Keratinocyte (primary cell): ENCODE results near the gene COMMD2. TPM values are rescaled to one million over a fixed set of nuclear protein-coding genes. Genes with fewer than 3 reads are reported as not detected.

ENCODE experiments used
- DNase-seq: peaks from one replicate; pipeline ENCODE4 v3.0.0-alpha.2; 2011; ENCODE audit warnings: low read depth, missing footprints, low spot score
- FAIRE-seq: peaks from 2 replicates; lab custom pipeline; 2011; peaks lifted over from hg19 to GRCh38; lab: Jason Lieb, UNC
- H2AFZ ChIP-seq: 2 replicates; pipeline ENCODE4 v1.6.0; 2012; ENCODE audit warnings: low read length, control low read depth, inconsistent platforms; ENCODE audit not compliant: control insufficient read depth
- H3K27ac ChIP-seq: 2 replicates; pipeline ENCODE4 v1.5.1; 2011; ENCODE audit warnings: low read length; ENCODE audit not compliant: control insufficient read depth, insufficient read depth
- H3K27me3 ChIP-seq: 3 replicates; pipeline ENCODE4 v1.6.0; 2011; ENCODE audit warnings: low read length; ENCODE audit not compliant: control insufficient read depth, insufficient read depth; ENCODE audit errors: extremely low read depth
- H3K36me3 ChIP-seq, 2 experiments: 2 replicates in 1 of 2; 3 replicates in 1 of 2; pipeline ENCODE4 v1.5.1; 2011; ENCODE audit warnings: low read length in 2 of 2, mild to moderate bottlenecking in 1 of 2; ENCODE audit not compliant: control insufficient read depth in 2 of 2, insufficient read depth in 2 of 2; ENCODE audit errors: extremely low read depth in 1 of 2
- H3K4me1 ChIP-seq: 3 replicates; pipeline ENCODE4 v1.5.1; 2011; ENCODE audit warnings: low read length; ENCODE audit not compliant: control insufficient read depth, insufficient read depth; ENCODE audit errors: extremely low read depth
- H3K4me2 ChIP-seq: 3 replicates; pipeline ENCODE4 v1.6.0; 2011; ENCODE audit warnings: low read depth, low read length; ENCODE audit not compliant: control insufficient read depth, insufficient read depth; ENCODE audit errors: extremely low read depth
- H3K4me3 ChIP-seq, 3 experiments: fragments of 200-600 bp in 1 of 3; sonication (generic) in 1 of 3; 2 replicates in 2 of 3; 3 replicates in 1 of 3; pipeline ENCODE4 v1.5.1; 2011 to 2016; ENCODE audit warnings: low read length in 3 of 3, mild to moderate bottlenecking in 3 of 3, control low read depth in 2 of 3, inconsistent platforms in 1 of 3, low read depth in 1 of 3, mixed read lengths in 1 of 3, mixed run types in 1 of 3, moderate library complexity in 1 of 3; ENCODE audit not compliant: control insufficient read depth in 2 of 3, insufficient read depth in 2 of 3; ENCODE audit errors: extremely low read depth in 1 of 3
- H3K79me2 ChIP-seq: 2 replicates; pipeline ENCODE4 v1.6.0; 2012; ENCODE audit warnings: low read length; ENCODE audit not compliant: control insufficient read depth, insufficient read depth
- H3K9ac ChIP-seq: 3 replicates; pipeline ENCODE4 v1.6.0; 2011; ENCODE audit warnings: low read length; ENCODE audit not compliant: control insufficient read depth, insufficient read depth; ENCODE audit errors: extremely low read depth
- H3K9me1 ChIP-seq: 3 replicates; pipeline ENCODE4 v1.6.0; 2011; ENCODE audit warnings: low read length; ENCODE audit not compliant: control insufficient read depth, insufficient read depth; ENCODE audit errors: extremely low read depth
- H3K9me3 ChIP-seq: 2 replicates; pipeline ENCODE4 v1.5.1; 2012; ENCODE audit warnings: low read depth, low read length; ENCODE audit not compliant: control insufficient read depth
- H4K20me1 ChIP-seq: 3 replicates; pipeline ENCODE4 v1.6.0; 2011; ENCODE audit warnings: low read length; ENCODE audit not compliant: control insufficient read depth, insufficient read depth; ENCODE audit errors: extremely low read depth
- CTCF ChIP-seq, 3 experiments: IDR thresholded peaks in 1 of 3; conservative IDR thresholded peaks in 1 of 3; optimal IDR thresholded peaks in 1 of 3; 2 replicates in 2 of 3; 3 replicates in 1 of 3; pipeline versions ENCODE3 to v1.5.1; 2011; ENCODE audit warnings: low read length in 3 of 3, mild to moderate bottlenecking in 3 of 3, moderate library complexity in 2 of 3, control low read depth in 1 of 3, inconsistent platforms in 1 of 3; ENCODE audit not compliant: insufficient read depth in 2 of 3; ENCODE audit errors: extremely low read depth in 1 of 3
- EZH2 ChIP-seq: IDR thresholded peaks from one replicate; pipeline ENCODE4 v1.6.1; 2012; ENCODE audit warnings: inconsistent platforms, mild to moderate bottlenecking, low read length, moderate library complexity
- dilution Hi-C: fragments of 300-500 bp; cut with MboI; formaldehyde crosslinking; loops from one replicate; pipeline ENCODE4 v1.7.0; 2020; ENCODE audit warnings: low sequenced_read_pairs; ENCODE audit not compliant: extremely low pct_ligation_motif_present
- polyA plus RNA-seq, 5 experiments: library from polyadenylated mRNA; depleted of rRNA in 3 of 5; stranded (reverse) in 3 of 5; stranded (forward) in 1 of 5; unstranded in 1 of 5; fragments of >200 nt; gene quantifications; 1 replicate in 1 of 5; 2 replicates in 3 of 5; 3 replicates in 1 of 5; pipeline versions ENCODE4 v1.2.1 to v1.2.3, GENCODE V29; 2011 to 2012; ENCODE audit warnings: missing spikeins in 2 of 5, low read depth in 1 of 5, low replicate concordance in 1 of 5

COMMD2 gene
- polyA plus RNA-seq, 1 donor (not counting 4 experiments of a cell fraction or from before 2014, with no cell fraction given): 51.0 TPM

GRCh38 chr3:149705416-149705815 is 46.9 kb downstream of the COMMD2 start:
- Histone ChIP-seq H3K27ac (no peak overlapping the region), H3K9ac (no peak overlapping the region), H3K4me2 (no peak overlapping the region), H3K36me3 (peaks cover 0 to 2% of the 10 kb centered on the region in 2 experiments), H3K27me3 (no peaks in the 10 kb centered on the region), H3K9me1 (no peaks in the 10 kb centered on the region), H4K20me1 (no peaks in the 10 kb centered on the region), H3K79me2 (no peaks in the 10 kb centered on the region), H2AFZ (no peak overlapping the region), H3K9me3 (no peaks in the 10 kb centered on the region), H3K4me3 (no peak overlapping the region), H3K4me1 (no peaks in the 10 kb centered on the region)
- dilution Hi-C loops: no loop called here
- no peak for TF ChIP-seq CTCF (optimal IDR thresholded peaks at IDR 0.05 in 1 of 3, IDR thresholded peaks at IDR 0.05 in 1 of 3, conservative IDR thresholded peaks at IDR 0.05 in 1 of 3; ENCODE audit: extremely low read depth in 1 of 3, insufficient read depth in 2 of 3, low read length in 3 of 3)
- no peak for TF ChIP-seq EZH2
- no peak for DNase-seq
- FAIRE-seq: no peak

- H3K79me2 ChIP-seq: no peaks in the 10 kb centered on the region
- H3K36me3 ChIP-seq: peaks cover 0 to 2% of the 10 kb centered on the region in 2 experiments
- H3K9me1 ChIP-seq: no peaks in the 10 kb centered on the region
- H3K4me2 ChIP-seq: no peak overlapping the region
- no peak overlapping the region for H3K27ac ChIP-seq
- H3K4me3 ChIP-seq: no peak overlapping the region
- no peaks in the 10 kb centered on the region for H3K4me1 ChIP-seq
- dilution Hi-C loops: no loop called here
- no peak for FAIRE-seq
- DNase-seq: no peak
- H3K9ac ChIP-seq: no peak overlapping the region
- H3K9me3 ChIP-seq: no peaks in the 10 kb centered on the region
- H2AFZ ChIP-seq: no peak overlapping the region
- no peaks in the 10 kb centered on the region for H3K27me3 ChIP-seq
- H4K20me1 ChIP-seq: no peaks in the 10 kb centered on the region
- no peak for TF ChIP-seq CTCF (optimal IDR thresholded peaks at IDR 0.05 in 1 of 3, IDR thresholded peaks at IDR 0.05 in 1 of 3, conservative IDR thresholded peaks at IDR 0.05 in 1 of 3; ENCODE audit: extremely low read depth in 1 of 3, insufficient read depth in 2 of 3, low read length in 3 of 3)
- no peak for TF ChIP-seq EZH2
Measured at GRCh38 chr3:149703466-149703865, 48.8 kb downstream of the COMMD2 start.
